IMR-90 (cell line): ENCODE measurements around the gene FGF12. TPM values are rescaled to one million over a fixed set of nuclear protein-coding genes. Genes with fewer than 3 reads are reported as not detected.

ENCODE experiments used
- ATAC-seq: fragments of 200-7000 bp; cut with Tn5 transposase; 2 replicates; pipeline ENCODE4 v1.9.1; 2020; ENCODE audit warnings: low read depth, mild to moderate bottlenecking, moderate library complexity
- BruUV-seq: library from RNA; stranded (reverse); fragments of 400-500 nt; replicated peaks from 2 replicates; lab custom pipeline; 2021; lab: Mats Ljungman, UMichigan
- CTCF ChIA-PET: fragments of 300-600 bp; formaldehyde crosslinking; extraction: SDS; loops from one replicate; lab custom pipeline; 2021; ENCODE audit warnings: antibody characterized with exemption; lab: Yijun Ruan, JAX
- POLR2A ChIA-PET: fragments of 300-600 bp; sonication (Branson Sonifier 250); formaldehyde crosslinking; loops from one replicate; lab custom pipeline; 2022; ENCODE audit warnings: antibody characterized with exemption; ENCODE audit not compliant: unreplicated experiment; lab: Charles Lee
- DNase-seq: peaks from one replicate; pipeline ENCODE4 v3.0.0; 2013
- H2AFZ ChIP-seq: replicated peaks from 2 replicates; pipeline ENCODE3; 2013; ENCODE audit warnings: low read length, mild to moderate bottlenecking; ENCODE audit not compliant: poor library complexity
- H2AK5ac ChIP-seq: 2 replicates; pipeline ENCODE4 v1.6.1; 2013; ENCODE audit warnings: low read depth, low read length, inconsistent platforms
- H2AK9ac ChIP-seq: replicated peaks from 2 replicates; pipeline ENCODE3; 2013; ENCODE audit warnings: mild to moderate bottlenecking, low read depth, low read length, moderate library complexity; ENCODE audit not compliant: poor library complexity
- H2BK120ac ChIP-seq: 2 replicates; pipeline ENCODE4 v1.6.1; 2013; ENCODE audit warnings: low read depth, low read length, inconsistent platforms
- H2BK15ac ChIP-seq: 3 replicates; pipeline ENCODE4 v1.6.1; 2013; ENCODE audit warnings: low read depth, low read length, inconsistent platforms
- H2BK20ac ChIP-seq: 2 replicates; pipeline ENCODE4 v1.6.1; 2013; ENCODE audit warnings: low read depth, mild to moderate bottlenecking, inconsistent platforms, low read length, moderate library complexity
- H2BK5ac ChIP-seq: 2 replicates; pipeline ENCODE4 v1.6.1; 2013; ENCODE audit warnings: mild to moderate bottlenecking, low read depth, low read length, inconsistent platforms; ENCODE audit not compliant: poor library complexity, severe bottlenecking
- H3K14ac ChIP-seq: replicated peaks from 2 replicates; pipeline ENCODE4 v1.6.1; 2013; ENCODE audit warnings: low read depth, low read length, inconsistent platforms
- H3K18ac ChIP-seq: 2 replicates; pipeline ENCODE4 v1.6.1; 2013; ENCODE audit warnings: low read depth, low read length, control low read depth
- H3K23ac ChIP-seq: 2 replicates; pipeline ENCODE4 v1.6.1; 2013; ENCODE audit warnings: low read depth, low read length, inconsistent platforms
- H3K27ac ChIP-seq: 2 replicates; pipeline ENCODE4 v1.5.1; 2013; ENCODE audit warnings: mild to moderate bottlenecking, control low read depth, low read length; ENCODE audit not compliant: insufficient read depth
- H3K27me3 ChIP-seq: 2 replicates; pipeline ENCODE4 v1.6.1; 2013; ENCODE audit warnings: low read length; ENCODE audit not compliant: control insufficient read depth, insufficient read depth
- H3K36me3 ChIP-seq: 2 replicates; pipeline ENCODE4 v1.6.1; 2013; ENCODE audit warnings: low read length, mixed read lengths; ENCODE audit not compliant: control insufficient read depth, insufficient read depth
- H3K4ac ChIP-seq: 2 replicates; pipeline ENCODE4 v1.6.1; 2013; ENCODE audit warnings: low read depth, low read length, inconsistent platforms
- H3K4me1 ChIP-seq: 2 replicates; pipeline ENCODE4 v1.6.1; 2013; ENCODE audit warnings: low read length, mixed read lengths; ENCODE audit not compliant: control insufficient read depth, insufficient read depth
- H3K4me2 ChIP-seq: 2 replicates; pipeline ENCODE4 v1.6.1; 2013; ENCODE audit warnings: low read depth, mild to moderate bottlenecking, control low read depth, low read length, moderate library complexity
- H3K4me3 ChIP-seq: 2 replicates; pipeline ENCODE4 v1.5.1; 2013; ENCODE audit warnings: low read depth, mild to moderate bottlenecking, control low read depth, low read length, moderate library complexity; ENCODE audit not compliant: insufficient read depth
- H3K56ac ChIP-seq: 2 replicates; pipeline ENCODE4 v1.6.1; 2013; ENCODE audit warnings: low read length, inconsistent platforms; ENCODE audit not compliant: insufficient read depth; ENCODE audit errors: extremely low read depth
- H3K79me1 ChIP-seq, 2 experiments: 2 replicates each; pipeline ENCODE4 v1.6.1; 2013; ENCODE audit warnings: low read length in 2 of 2, inconsistent platforms in 1 of 2, low read depth in 1 of 2
- H3K9ac ChIP-seq: 2 replicates; pipeline ENCODE4 v1.6.1; 2013; ENCODE audit warnings: low read depth, low read length, control low read depth
- H3K9me1 ChIP-seq: 2 replicates; pipeline ENCODE4 v1.6.1; 2013; ENCODE audit warnings: low read length, inconsistent platforms; ENCODE audit not compliant: insufficient read depth
- H3K9me3 ChIP-seq: 2 replicates; pipeline ENCODE4 v1.6.1; 2013; ENCODE audit warnings: low read length; ENCODE audit not compliant: control insufficient read depth, insufficient read depth
- H4K20me1 ChIP-seq: 2 replicates; pipeline ENCODE4 v1.6.1; 2013; ENCODE audit warnings: low read length, inconsistent platforms; ENCODE audit not compliant: insufficient read depth
- H4K5ac ChIP-seq: 2 replicates; pipeline ENCODE4 v1.6.1; 2013; ENCODE audit warnings: mild to moderate bottlenecking, low read depth, low read length, control low read depth
- H4K8ac ChIP-seq, 2 experiments: 2 replicates each; pipeline ENCODE4 v1.6.1; 2013; ENCODE audit warnings: low read depth in 2 of 2, low read length in 2 of 2, control low read depth in 1 of 2, inconsistent platforms in 1 of 2
- H4K91ac ChIP-seq: 2 replicates; pipeline ENCODE4 v1.6.1; 2013; ENCODE audit warnings: low read depth, low read length, inconsistent platforms; ENCODE audit not compliant: insufficient read depth
- BHLHE40 ChIP-seq: fragments of 150-350 bp; IDR thresholded peaks from 2 replicates; pipeline ENCODE4 v1.6.1; 2016; ENCODE audit warnings: mild to moderate bottlenecking, low read depth, low read length
- CEBPB ChIP-seq: IDR thresholded peaks from 2 replicates; pipeline ENCODE4 v1.6.1; 2012; ENCODE audit warnings: low read depth, low read length, improper control_type of control experiment
- CHD1 ChIP-seq: IDR thresholded peaks from 2 replicates; pipeline ENCODE4 v1.6.1; 2012; ENCODE audit warnings: low read depth, low read length, improper control_type of control experiment
- FOS ChIP-seq: fragments of 150-350 bp; IDR thresholded peaks from 2 replicates; pipeline ENCODE4 v1.6.1; 2016; ENCODE audit warnings: low read depth, low read length
- MAFK ChIP-seq: IDR thresholded peaks from 2 replicates; pipeline ENCODE4 v1.6.1; 2012; ENCODE audit warnings: low read depth, low read length, improper control_type of control experiment
- MAZ ChIP-seq: IDR thresholded peaks from 2 replicates; pipeline ENCODE4 v1.6.1; 2012; ENCODE audit warnings: low read depth, mild to moderate bottlenecking, low read length, improper control_type of control experiment, moderate library complexity, borderline replicate concordance
- MXI1 ChIP-seq: IDR thresholded peaks from 2 replicates; pipeline ENCODE4 v1.6.1; 2012; ENCODE audit warnings: low read depth, mild to moderate bottlenecking, low read length, moderate library complexity, borderline replicate concordance
- NFE2L2 ChIP-seq: fragments of 150-350 bp; IDR thresholded peaks from 2 replicates; pipeline ENCODE4 v1.6.1; 2016; ENCODE audit warnings: low read depth, mild to moderate bottlenecking, low read length
- POLR2A ChIP-seq: IDR thresholded peaks from 2 replicates; pipeline ENCODE4 v1.6.1; 2012; ENCODE audit warnings: mild to moderate bottlenecking, low read depth, low read length
- RAD21 ChIP-seq: IDR thresholded peaks from 2 replicates; pipeline ENCODE4 v1.6.1; 2012; ENCODE audit warnings: low read length, improper control_type of control experiment
- RCOR1 ChIP-seq: IDR thresholded peaks from 2 replicates; pipeline ENCODE4 v1.6.1; 2012; ENCODE audit warnings: mild to moderate bottlenecking, low read length, improper control_type of control experiment; ENCODE audit not compliant: insufficient replicate concordance
- RFX5 ChIP-seq: IDR thresholded peaks from 2 replicates; pipeline ENCODE4 v1.8.0; 2012; ENCODE audit warnings: low read depth, mild to moderate bottlenecking, low read length, moderate library complexity
- SMC3 ChIP-seq: fragments of 150-350 bp; IDR thresholded peaks from 2 replicates; pipeline ENCODE4 v1.6.1; 2016; ENCODE audit warnings: low read depth, mild to moderate bottlenecking, antibody characterized with exemption, low read length, moderate library complexity
- WGBS, 2 experiments: methylation state at CpG; one replicate each; pipeline versions ENCODE4 v1.1.5 to v1.1.7; 2013; ENCODE audit warnings: missing lambda C conversion rate in 2 of 2; ENCODE audit not compliant: insufficient read length in 1 of 2; ENCODE audit errors: extremely low coverage in 2 of 2; 5-methylcytosine and 5-hydroxymethylcytosine counted together
- dilution Hi-C: fragments of 300-500 bp; cut with HindIII; formaldehyde crosslinking; loops from one replicate; pipeline ENCODE4 v1.14.3; 2018; ENCODE audit warnings: low sequenced_read_pairs; ENCODE audit not compliant: unreplicated experiment
- in situ Hi-C: fragments of 300-500 bp; cut with MboI; formaldehyde crosslinking; loops from 3 replicates; pipeline ENCODE4 v1.14.3; 2019; ENCODE audit warnings: low sequenced_read_pairs, inconsistent platforms, mixed read lengths
- intact Hi-C: fragments of 100-400 bp; cut with micrococcal nuclease; formaldehyde crosslinking; loops from 2 replicates; pipeline ENCODE4 v1.10.0; 2022
- polyA plus RNA-seq, 3 experiments: library from polyadenylated mRNA; depleted of rRNA; stranded (reverse); fragments of >200 nt; gene quantifications; 2 replicates each; pipeline ENCODE4 v1.2.3, GENCODE V29; 2012; ENCODE audit warnings: low replicate concordance in 1 of 3
- total RNA-seq: library from RNA; depleted of rRNA; stranded (reverse); fragments of >200 nt; gene quantifications from 2 replicates; pipeline ENCODE4 v1.2.3, GENCODE V29; 2012
- TF ChIP-seq, protein P1 (sequence below): conservative IDR thresholded peaks from 2 replicates; pipeline ENCODE4 v1.5.1; 2012; ENCODE audit warnings: mild to moderate bottlenecking, low read depth, low read length, improper control_type of control experiment
- TF ChIP-seq, protein P2 (sequence below): fragments of 150-350 bp; IDR thresholded peaks from 2 replicates; pipeline ENCODE4 v1.6.1; 2017; ENCODE audit warnings: mild to moderate bottlenecking, antibody characterized with exemption, low read length, low read depth
- TF ChIP-seq, protein P3 (sequence below): fragments of 150-350 bp; IDR thresholded peaks from 2 replicates; pipeline ENCODE4 v1.6.1; 2016; ENCODE audit warnings: low read depth, mild to moderate bottlenecking, low read length, moderate library complexity, borderline replicate concordance

Gene FGF12
- total and polyA plus RNA-seq, 2 of the 4 experiments (the other 2 are of a cell fraction) = not detected

DNA sequence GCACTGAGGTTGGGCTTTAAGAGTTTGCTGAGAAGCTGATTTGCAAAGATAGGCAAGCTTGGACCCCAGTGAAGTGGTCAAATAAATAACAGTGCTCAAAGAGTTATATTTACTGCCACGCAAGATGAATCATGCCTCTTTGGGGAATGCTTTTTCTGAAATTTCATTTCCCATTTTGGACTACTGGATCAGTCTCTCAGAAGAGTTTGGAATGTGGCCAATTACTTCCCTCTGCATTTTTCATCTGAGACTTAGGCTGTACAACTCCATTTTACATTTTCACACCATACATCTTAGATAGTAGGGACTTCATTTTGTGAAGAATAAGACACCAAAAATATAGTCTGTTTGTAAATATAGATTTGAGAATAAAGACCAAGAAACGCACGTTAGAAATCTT lies 419.7 kb downstream of the FGF12 start:
- dilution Hi-C loops (no loop called here), intact Hi-C loops (no loop called here), in situ Hi-C loops (no loop called here)
- Histone ChIP-seq H2BK120ac (no peak overlapping the region), H3K56ac (no peak overlapping the region), H3K18ac (no peak overlapping the region), H3K9ac (no peak overlapping the region), H3K9me1 (no peaks in the 10 kb centered on the region), H3K23ac (no peak overlapping the region), H2BK20ac (no peak overlapping the region), H4K91ac (no peak overlapping the region), H3K4me3 (no peak overlapping the region), H3K4me1 (no peaks in the 10 kb centered on the region), H2AK9ac (no peak overlapping the region), H3K36me3 (no peaks in the 10 kb centered on the region), H3K27me3 (no peaks in the 10 kb centered on the region), H2BK5ac (no peak overlapping the region), H4K5ac (no peak overlapping the region), H2BK15ac (no peak overlapping the region), H3K9me3 (peaks cover 2% of the 10 kb centered on the region; the same call in 1 of the 2 replicates), H4K8ac (no peak overlapping the region), H4K20me1 (no peaks in the 10 kb centered on the region), H2AFZ (no peak overlapping the region), H3K14ac (no peak overlapping the region), H3K79me1 (no peaks in the 10 kb centered on the region), H2AK5ac (no peak overlapping the region), H3K4ac (no peak overlapping the region), H3K27ac (no peak overlapping the region), H3K4me2 (no peak overlapping the region)
- ATAC-seq (no peak), DNase-seq (no peak)
- no CpG with 5 or more reads among the region's 3 CpGs for WGBS, 2 experiments
- no peak for TF ChIP-seq RAD21
- TF ChIP-seq CEBPB = no peak
- TF ChIP-seq RFX5 = no peak
- TF ChIP-seq, protein P1, sequence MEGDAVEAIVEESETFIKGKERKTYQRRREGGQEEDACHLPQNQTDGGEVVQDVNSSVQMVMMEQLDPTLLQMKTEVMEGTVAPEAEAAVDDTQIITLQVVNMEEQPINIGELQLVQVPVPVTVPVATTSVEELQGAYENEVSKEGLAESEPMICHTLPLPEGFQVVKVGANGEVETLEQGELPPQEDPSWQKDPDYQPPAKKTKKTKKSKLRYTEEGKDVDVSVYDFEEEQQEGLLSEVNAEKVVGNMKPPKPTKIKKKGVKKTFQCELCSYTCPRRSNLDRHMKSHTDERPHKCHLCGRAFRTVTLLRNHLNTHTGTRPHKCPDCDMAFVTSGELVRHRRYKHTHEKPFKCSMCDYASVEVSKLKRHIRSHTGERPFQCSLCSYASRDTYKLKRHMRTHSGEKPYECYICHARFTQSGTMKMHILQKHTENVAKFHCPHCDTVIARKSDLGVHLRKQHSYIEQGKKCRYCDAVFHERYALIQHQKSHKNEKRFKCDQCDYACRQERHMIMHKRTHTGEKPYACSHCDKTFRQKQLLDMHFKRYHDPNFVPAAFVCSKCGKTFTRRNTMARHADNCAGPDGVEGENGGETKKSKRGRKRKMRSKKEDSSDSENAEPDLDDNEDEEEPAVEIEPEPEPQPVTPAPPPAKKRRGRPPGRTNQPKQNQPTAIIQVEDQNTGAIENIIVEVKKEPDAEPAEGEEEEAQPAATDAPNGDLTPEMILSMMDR = no peak
- TF ChIP-seq MXI1 = no peak
- TF ChIP-seq POLR2A = no peak
- TF ChIP-seq MAFK = no peak
- TF ChIP-seq, protein P2, sequence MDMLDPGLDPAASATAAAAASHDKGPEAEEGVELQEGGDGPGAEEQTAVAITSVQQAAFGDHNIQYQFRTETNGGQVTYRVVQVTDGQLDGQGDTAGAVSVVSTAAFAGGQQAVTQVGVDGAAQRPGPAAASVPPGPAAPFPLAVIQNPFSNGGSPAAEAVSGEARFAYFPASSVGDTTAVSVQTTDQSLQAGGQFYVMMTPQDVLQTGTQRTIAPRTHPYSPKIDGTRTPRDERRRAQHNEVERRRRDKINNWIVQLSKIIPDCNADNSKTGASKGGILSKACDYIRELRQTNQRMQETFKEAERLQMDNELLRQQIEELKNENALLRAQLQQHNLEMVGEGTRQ = no peak
- no peak for TF ChIP-seq FOS
- TF ChIP-seq MAZ = no peak
- TF ChIP-seq, protein P3, sequence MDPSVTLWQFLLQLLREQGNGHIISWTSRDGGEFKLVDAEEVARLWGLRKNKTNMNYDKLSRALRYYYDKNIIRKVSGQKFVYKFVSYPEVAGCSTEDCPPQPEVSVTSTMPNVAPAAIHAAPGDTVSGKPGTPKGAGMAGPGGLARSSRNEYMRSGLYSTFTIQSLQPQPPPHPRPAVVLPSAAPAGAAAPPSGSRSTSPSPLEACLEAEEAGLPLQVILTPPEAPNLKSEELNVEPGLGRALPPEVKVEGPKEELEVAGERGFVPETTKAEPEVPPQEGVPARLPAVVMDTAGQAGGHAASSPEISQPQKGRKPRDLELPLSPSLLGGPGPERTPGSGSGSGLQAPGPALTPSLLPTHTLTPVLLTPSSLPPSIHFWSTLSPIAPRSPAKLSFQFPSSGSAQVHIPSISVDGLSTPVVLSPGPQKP = no peak
- no peak for TF ChIP-seq CHD1
- no peak for TF ChIP-seq SMC3
- TF ChIP-seq NFE2L2 = no peak
- no peak for TF ChIP-seq BHLHE40
- TF ChIP-seq RCOR1 = no peak
- POLR2A ChIA-PET = no interaction called here
- CTCF ChIA-PET = no interaction called here
- BruUV-seq = no TSS peak
